ENCODE results near the gene TUBGCP2. TPM values are rescaled to one million over a fixed set of nuclear protein-coding genes. Genes with fewer than 3 reads are reported as not detected.

The TUBGCP2 gene
- total and polyA plus RNA-seq, 9 donors, result 31.2 to 70.5 (median 56.0) TPM

DNA sequence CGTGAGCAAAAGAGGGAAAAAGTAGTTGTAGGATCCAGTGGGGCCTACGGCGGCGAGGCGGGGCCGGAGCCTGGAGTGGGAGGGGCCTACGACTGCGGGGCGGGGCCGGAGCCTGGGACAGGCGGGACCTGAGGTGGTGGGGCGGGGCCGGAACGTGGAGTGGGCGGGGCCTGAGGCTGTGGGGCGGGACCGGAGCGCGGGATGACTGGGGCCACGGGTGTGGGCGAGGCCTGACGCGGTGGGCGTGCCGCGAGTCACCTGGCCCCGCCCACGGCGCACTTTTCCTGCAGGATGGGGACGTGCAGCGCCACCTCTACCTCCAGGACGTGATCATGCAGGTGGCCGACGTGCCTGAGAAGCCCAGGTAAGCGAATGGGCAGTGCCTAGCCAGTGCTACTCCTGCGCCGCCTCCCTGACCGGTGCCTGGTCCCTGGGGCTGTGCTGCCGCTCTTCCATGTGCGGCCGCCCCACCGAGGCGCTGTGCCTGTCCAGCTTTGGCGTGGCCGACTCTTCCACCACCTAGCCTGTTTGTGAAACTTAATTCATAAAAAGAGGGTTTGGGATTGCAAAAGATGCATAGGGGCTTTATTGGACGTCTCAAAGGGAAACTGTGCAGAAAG lies 538 bp upstream of the TUBGCP2 start:
- TF ChIP-seq EP300 (IDR thresholded peaks at IDR 0.05) (no peak), CTCF (IDR thresholded peaks at IDR 0.05) (no peak), POLR2A (IDR thresholded peaks at IDR 0.05) (no peak)
- Histone ChIP-seq H3K27me3 (no peaks in the 10 kb centered on the region), H3K27ac (peak overlapping the region; percentile 84 to 99), H3K9me3 (no peaks in the 10 kb centered on the region), H3K36me3 (no peaks in the 10 kb centered on the region), H3K4me3 (peak overlapping the region; percentile 97), H3K4me1 (ENCODE audit: insufficient read depth) (peaks cover 14% of the 10 kb centered on the region)
- 19 to 33% (median 27%) methylated on average over 37 to 46 of the region's 46 CpGs for WGBS, 3 donors
- intact Hi-C loops (cut with DNase I), result loop anchor here in 2 of 4 donors (5.0 kb wide), 2 partner anchors 47 to 68 kb away; partner anchors contain the start of gene PAOX (in 1 of the 2)
- peak; percentile 90 to 96 (median 95) for DNase-seq

GRCh38 chr10:133307776-133308420 lies 774 bp downstream of the TUBGCP2 start:
- Histone ChIP-seq H3K4me1 (ENCODE audit: insufficient read depth) (peaks cover 14% of the 10 kb centered on the region), H3K4me3 (peak overlapping the region; percentile 97), H3K36me3 (no peaks in the 10 kb centered on the region), H3K27me3 (no peaks in the 10 kb centered on the region), H3K9me3 (no peaks in the 10 kb centered on the region), H3K27ac (peak overlapping the region in 1 of 2 donors; percentile 99)
- WGBS, 3 donors, result 4 to 6% (median 6%) methylated on average over 25 of the region's 25 CpGs
- no peak for TF ChIP-seq EP300 (IDR thresholded peaks at IDR 0.05)
- TF ChIP-seq CTCF (IDR thresholded peaks at IDR 0.05), result no peak
- no peak for TF ChIP-seq POLR2A (IDR thresholded peaks at IDR 0.05)
- intact Hi-C loops (cut with DNase I), result loop anchor here in 2 of 4 donors (5.0 kb wide), 2 partner anchors 46 to 69 kb away; partner anchors contain the start of gene PAOX (in 1 of the 2)
- peak; percentile 42 to 75 (median 63) for DNase-seq

- TF ChIP-seq POLR2A (IDR thresholded peaks at IDR 0.05) (no peak), EP300 (IDR thresholded peaks at IDR 0.05) (no peak), CTCF (IDR thresholded peaks at IDR 0.05) (no peak)
- Histone ChIP-seq H3K27me3 (no peaks in the 10 kb centered on the region), H3K36me3 (no peaks in the 10 kb centered on the region), H3K4me1 (ENCODE audit: insufficient read depth) (peaks cover 14% of the 10 kb centered on the region), H3K9me3 (no peaks in the 10 kb centered on the region), H3K4me3 (no peak overlapping the region), H3K27ac (no peak overlapping the region)
- intact Hi-C loops (cut with DNase I), result loop anchor here in 2 of 4 donors (5.0 kb wide), 2 partner anchors 45 to 70 kb away; partner anchors contain the start of gene PAOX (in 1 of the 2)
- WGBS, 3 donors, result 76 to 82% (median 77%) methylated on average over 17 of the region's 17 CpGs
- peak in 1 of 5 donors; percentile 22 for DNase-seq
Measured at GRCh38 chr10:133306941-133307379, 1.7 kb downstream of the TUBGCP2 start.

DNA sequence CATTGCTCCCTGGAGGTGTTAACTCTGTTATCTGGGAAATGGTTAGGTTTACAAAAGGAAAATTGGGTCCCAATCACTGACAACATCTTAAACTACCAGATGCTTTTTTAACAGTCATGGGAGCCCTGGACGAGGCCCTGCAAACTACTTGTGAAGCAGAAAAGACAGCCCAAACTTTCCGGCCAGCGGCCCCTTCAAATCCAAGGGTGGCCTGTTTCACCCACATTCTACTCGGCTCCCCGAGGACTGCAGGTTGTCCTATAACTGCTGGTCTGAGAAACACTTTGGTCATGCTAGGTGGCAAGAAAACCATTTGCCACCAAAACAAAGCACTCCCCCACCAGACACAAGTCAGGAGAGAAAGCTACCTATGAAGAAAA lies 2.6 kb downstream of the TUBGCP2 start:
- Histone ChIP-seq H3K36me3 (no peaks in the 10 kb centered on the region), H3K27ac (no peak overlapping the region), H3K9me3 (no peaks in the 10 kb centered on the region), H3K4me1 (ENCODE audit: insufficient read depth) (peaks cover 14% of the 10 kb centered on the region), H3K4me3 (no peak overlapping the region), H3K27me3 (no peaks in the 10 kb centered on the region)
- 85 to 98% (median 90%) methylated on average over 5 of the region's 5 CpGs for WGBS, 3 donors
- no peak for DNase-seq
- intact Hi-C loops (cut with DNase I), result loop anchor here in 2 of 4 donors (5.0 kb wide), 2 partner anchors 44 to 71 kb away; partner anchors contain the start of gene PAOX (in 1 of the 2)
- TF ChIP-seq EP300 (IDR thresholded peaks at IDR 0.05) (no peak), POLR2A (IDR thresholded peaks at IDR 0.05) (no peak), CTCF (IDR thresholded peaks at IDR 0.05) (no peak)

Measured in ovary (tissue), 9 donors.